WTC11 (cell line): Measurements from ENCODE around the gene RAB11FIP5. TPM values are rescaled to one million over a fixed set of nuclear protein-coding genes. Genes with fewer than 3 reads are reported as not detected.

Source experiments
- ATAC-seq: fragments of 200-7000 bp; cut with Tn5 transposase; 2 replicates; pipeline ENCODE4 v1.10.0; 2021; ENCODE audit warnings: mild to moderate bottlenecking, moderate library complexity
- CTCF ChIA-PET: fragments of 300-600 bp; sonication (Branson Sonifier 250); formaldehyde crosslinking; loops from one replicate; lab custom pipeline; 2021; ENCODE audit warnings: antibody characterized with exemption; lab: Charles Lee
- POLR2A ChIA-PET: fragments of 350-600 bp; sonication (Branson Sonifier 250); formaldehyde crosslinking; loops from one replicate; lab custom pipeline; 2021; ENCODE audit warnings: antibody characterized with exemption; lab: Charles Lee
- DNase-seq: peaks from one replicate; pipeline ENCODE4 v3.0.0; 2021; ENCODE audit warnings: low spot score
- H3K27ac Mint-ChIP-seq: 2 replicates; pipeline ENCODE4 v1.8.0; 2021; ENCODE audit warnings: mixed read lengths
- H3K27me3 Mint-ChIP-seq: 2 replicates; pipeline ENCODE4 v1.8.0; 2021; ENCODE audit warnings: low read depth, mild to moderate bottlenecking, moderate library complexity, mixed read lengths
- H3K36me3 Mint-ChIP-seq: 2 replicates; pipeline ENCODE4 v1.8.0; 2021; ENCODE audit warnings: mixed read lengths
- H3K4me1 Mint-ChIP-seq: 2 replicates; pipeline ENCODE4 v1.8.0; 2022; ENCODE audit warnings: mixed read lengths
- H3K4me3 Mint-ChIP-seq: 2 replicates; pipeline ENCODE4 v1.8.0; 2021; ENCODE audit warnings: mild to moderate bottlenecking, moderate library complexity, mixed read lengths
- H3K9me3 Mint-ChIP-seq: 2 replicates; pipeline ENCODE4 v1.8.0; 2021; ENCODE audit warnings: mixed read lengths
- CREM ChIP-seq: sonication (generic); formaldehyde crosslinking; IDR thresholded peaks from 2 replicates; pipeline ENCODE4 v1.8.1; 2022; ENCODE audit warnings: mild to moderate bottlenecking, missing genetic modification reagents, moderate library complexity
- ELF4 ChIP-seq: sonication (generic); formaldehyde crosslinking; IDR thresholded peaks from 2 replicates; pipeline ENCODE4 v1.8.1; 2022; ENCODE audit warnings: low read depth, mild to moderate bottlenecking, moderate library complexity, missing genetic modification reagents
- FOXJ3 ChIP-seq: sonication (generic); formaldehyde crosslinking; IDR thresholded peaks from 2 replicates; pipeline ENCODE4 v1.9.0; 2021; ENCODE audit warnings: missing genetic modification reagents, mild to moderate bottlenecking, borderline replicate concordance
- HMGA2 ChIP-seq: fragments of 250-450 bp; sonication (Bioruptor Pico); IDR thresholded peaks from 2 replicates; pipeline ENCODE4 v1.4.0; 2021; ENCODE audit warnings: mild to moderate bottlenecking, moderate library complexity
- JUN ChIP-seq: sonication (generic); formaldehyde crosslinking; IDR thresholded peaks from 2 replicates; pipeline ENCODE4 v1.8.0; 2023; ENCODE audit warnings: mild to moderate bottlenecking, missing genetic modification reagents
- KAT7 ChIP-seq: sonication (generic); formaldehyde crosslinking; IDR thresholded peaks from 2 replicates; pipeline ENCODE4 v1.8.1; 2023; ENCODE audit warnings: missing genetic modification reagents, mild to moderate bottlenecking, borderline replicate concordance
- NR2C2 ChIP-seq: sonication (generic); formaldehyde crosslinking; IDR thresholded peaks from 2 replicates; pipeline ENCODE4 v1.8.0; 2022; ENCODE audit warnings: mild to moderate bottlenecking, missing genetic modification reagents
- RELA ChIP-seq: sonication (generic); formaldehyde crosslinking; IDR thresholded peaks from 2 replicates; pipeline ENCODE4 v1.8.1; 2022; ENCODE audit warnings: missing genetic modification reagents, mild to moderate bottlenecking, borderline replicate concordance
- SOX15 ChIP-seq: fragments of 250-450 bp; sonication (Bioruptor Pico); IDR thresholded peaks from 2 replicates; pipeline ENCODE4 v1.9.0; 2021; ENCODE audit warnings: mild to moderate bottlenecking
- ZBTB21 ChIP-seq: sonication (generic); formaldehyde crosslinking; IDR thresholded peaks from 2 replicates; pipeline ENCODE4 v1.8.1; 2023; ENCODE audit warnings: mild to moderate bottlenecking, missing genetic modification reagents, borderline replicate concordance
- ZNF219 ChIP-seq: sonication (generic); formaldehyde crosslinking; IDR thresholded peaks from 2 replicates; pipeline ENCODE4 v1.8.0; 2023; ENCODE audit warnings: missing genetic modification reagents, mild to moderate bottlenecking, borderline replicate concordance
- ZNF232 ChIP-seq: sonication (generic); formaldehyde crosslinking; IDR thresholded peaks from 2 replicates; pipeline ENCODE4 v1.8.0; 2022; ENCODE audit warnings: mild to moderate bottlenecking, missing genetic modification reagents
- ZNF423 ChIP-seq: fragments of 250-450 bp; sonication (Bioruptor Pico); IDR thresholded peaks from 2 replicates; pipeline ENCODE4 v2.1.2; 2022; ENCODE audit warnings: mild to moderate bottlenecking, moderate library complexity
- total RNA-seq: library from RNA; stranded (reverse); gene quantifications from 3 replicates; pipeline ENCODE4 v1.2.3, GENCODE V29; 2021
- TF ChIP-seq, protein P1 (sequence below): sonication (generic); formaldehyde crosslinking; IDR thresholded peaks from 2 replicates; pipeline ENCODE4 v1.8.0; 2022; ENCODE audit warnings: mild to moderate bottlenecking, missing genetic modification reagents
- TF ChIP-seq, protein P2 (sequence below): sonication (generic); formaldehyde crosslinking; IDR thresholded peaks from 2 replicates; pipeline ENCODE4 v1.8.0; 2022; ENCODE audit warnings: mild to moderate bottlenecking, missing genetic modification reagents
- TF ChIP-seq, protein P3 (sequence below): sonication (generic); formaldehyde crosslinking; IDR thresholded peaks from 2 replicates; pipeline ENCODE4 v1.8.1; 2023; ENCODE audit warnings: mild to moderate bottlenecking, missing genetic modification reagents, moderate library complexity
- TF ChIP-seq, protein P4 (sequence below): sonication (generic); formaldehyde crosslinking; IDR thresholded peaks from 2 replicates; pipeline ENCODE4 v1.8.1; 2023; ENCODE audit warnings: mild to moderate bottlenecking, missing genetic modification reagents, borderline replicate concordance
- TF ChIP-seq, protein P5 (sequence below): sonication (generic); formaldehyde crosslinking; IDR thresholded peaks from 2 replicates; pipeline ENCODE4 v1.8.1; 2022; ENCODE audit warnings: low read depth, missing genetic modification reagents, borderline replicate concordance
- TF ChIP-seq, protein P6 (sequence below): sonication (generic); formaldehyde crosslinking; conservative IDR thresholded peaks from 2 replicates; pipeline ENCODE4 v1.8.1; 2022; ENCODE audit warnings: mild to moderate bottlenecking, missing genetic modification reagents

The RAB11FIP5 gene
- total RNA-seq, 1 experiment from 2014 or later = 16.0 TPM

DNA sequence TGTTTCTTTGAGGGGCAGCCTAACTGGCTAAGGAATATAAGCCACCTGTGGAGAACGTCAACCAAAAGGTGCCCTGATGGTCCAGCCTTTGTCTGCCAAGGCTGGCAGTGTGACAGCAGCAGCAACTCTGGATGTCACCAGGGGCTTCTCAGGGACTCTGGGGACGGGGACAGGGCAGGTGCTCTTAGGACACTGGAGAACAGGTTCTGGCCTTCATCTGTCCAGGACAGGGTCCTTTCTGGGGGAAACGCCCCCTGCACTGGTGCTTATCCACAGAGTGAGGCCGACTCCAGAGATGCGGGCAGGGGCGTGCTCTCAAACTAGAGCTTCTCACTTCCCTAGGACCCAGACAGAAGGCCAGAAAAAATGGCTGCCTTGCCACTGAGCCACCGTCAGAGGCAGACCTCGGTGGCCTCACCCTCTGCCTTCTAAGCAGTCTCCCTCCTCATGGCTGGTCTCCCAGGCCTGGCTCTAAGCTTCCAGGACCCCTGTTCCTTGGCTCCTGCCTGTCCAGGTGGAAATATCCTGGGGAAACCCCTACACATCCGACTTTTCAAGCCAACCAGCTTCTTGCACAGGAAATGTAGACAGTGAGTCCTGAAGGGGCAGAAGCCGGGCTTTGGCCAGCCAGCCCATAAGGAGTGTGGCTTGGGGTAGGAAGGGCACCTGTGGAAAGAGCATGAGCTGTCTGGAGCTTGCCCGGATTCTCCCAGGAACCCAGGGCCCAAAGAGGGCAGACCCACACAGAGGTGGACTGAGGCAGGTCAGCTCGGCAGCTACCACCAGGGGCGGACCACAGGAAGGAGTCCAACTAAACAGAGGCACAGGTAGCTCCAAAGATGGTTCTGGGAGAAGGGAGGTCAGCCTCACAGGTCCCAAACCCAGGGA lies 30.0 kb downstream of the RAB11FIP5 start:
- POLR2A ChIA-PET = no interaction called here
- no peaks in the 10 kb centered on the region for H3K9me3 Mint-ChIP-seq
- DNase-seq = no peak
- H3K27me3 Mint-ChIP-seq = no peaks in the 10 kb centered on the region
- peaks cover 3% of the 10 kb centered on the region; the same call in 1 of the 2 replicates for H3K36me3 Mint-ChIP-seq
- H3K4me3 Mint-ChIP-seq = no peak overlapping the region
- peaks cover 18% of the 10 kb centered on the region for H3K4me1 Mint-ChIP-seq
- H3K27ac Mint-ChIP-seq = no peak overlapping the region
- CTCF ChIA-PET = interaction anchor here (1.0 to 7.7 kb wide), 5 partner anchors 18 to 196 kb away, joined by 3 to 113 read pairs (median 25); partner anchors contain the start of gene SPR
- TF ChIP-seq ELF4 = no peak
- TF ChIP-seq, protein P1, sequence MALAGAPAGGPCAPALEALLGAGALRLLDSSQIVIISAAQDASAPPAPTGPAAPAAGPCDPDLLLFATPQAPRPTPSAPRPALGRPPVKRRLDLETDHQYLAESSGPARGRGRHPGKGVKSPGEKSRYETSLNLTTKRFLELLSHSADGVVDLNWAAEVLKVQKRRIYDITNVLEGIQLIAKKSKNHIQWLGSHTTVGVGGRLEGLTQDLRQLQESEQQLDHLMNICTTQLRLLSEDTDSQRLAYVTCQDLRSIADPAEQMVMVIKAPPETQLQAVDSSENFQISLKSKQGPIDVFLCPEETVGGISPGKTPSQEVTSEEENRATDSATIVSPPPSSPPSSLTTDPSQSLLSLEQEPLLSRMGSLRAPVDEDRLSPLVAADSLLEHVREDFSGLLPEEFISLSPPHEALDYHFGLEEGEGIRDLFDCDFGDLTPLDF (CRISPR knock-in tag) = no peak
- TF ChIP-seq CREM (CRISPR knock-in tag) = no peak
- TF ChIP-seq KAT7 (CRISPR knock-in tag) = no peak
- TF ChIP-seq, protein P2, sequence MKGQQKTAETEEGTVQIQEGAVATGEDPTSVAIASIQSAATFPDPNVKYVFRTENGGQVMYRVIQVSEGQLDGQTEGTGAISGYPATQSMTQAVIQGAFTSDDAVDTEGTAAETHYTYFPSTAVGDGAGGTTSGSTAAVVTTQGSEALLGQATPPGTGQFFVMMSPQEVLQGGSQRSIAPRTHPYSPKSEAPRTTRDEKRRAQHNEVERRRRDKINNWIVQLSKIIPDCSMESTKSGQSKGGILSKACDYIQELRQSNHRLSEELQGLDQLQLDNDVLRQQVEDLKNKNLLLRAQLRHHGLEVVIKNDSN (CRISPR knock-in tag) = no peak
- no peak for TF ChIP-seq RELA (CRISPR knock-in tag)
- TF ChIP-seq, protein P3, sequence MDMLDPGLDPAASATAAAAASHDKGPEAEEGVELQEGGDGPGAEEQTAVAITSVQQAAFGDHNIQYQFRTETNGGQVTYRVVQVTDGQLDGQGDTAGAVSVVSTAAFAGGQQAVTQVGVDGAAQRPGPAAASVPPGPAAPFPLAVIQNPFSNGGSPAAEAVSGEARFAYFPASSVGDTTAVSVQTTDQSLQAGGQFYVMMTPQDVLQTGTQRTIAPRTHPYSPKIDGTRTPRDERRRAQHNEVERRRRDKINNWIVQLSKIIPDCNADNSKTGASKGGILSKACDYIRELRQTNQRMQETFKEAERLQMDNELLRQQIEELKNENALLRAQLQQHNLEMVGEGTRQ (CRISPR knock-in tag) = no peak
- TF ChIP-seq, protein P4, sequence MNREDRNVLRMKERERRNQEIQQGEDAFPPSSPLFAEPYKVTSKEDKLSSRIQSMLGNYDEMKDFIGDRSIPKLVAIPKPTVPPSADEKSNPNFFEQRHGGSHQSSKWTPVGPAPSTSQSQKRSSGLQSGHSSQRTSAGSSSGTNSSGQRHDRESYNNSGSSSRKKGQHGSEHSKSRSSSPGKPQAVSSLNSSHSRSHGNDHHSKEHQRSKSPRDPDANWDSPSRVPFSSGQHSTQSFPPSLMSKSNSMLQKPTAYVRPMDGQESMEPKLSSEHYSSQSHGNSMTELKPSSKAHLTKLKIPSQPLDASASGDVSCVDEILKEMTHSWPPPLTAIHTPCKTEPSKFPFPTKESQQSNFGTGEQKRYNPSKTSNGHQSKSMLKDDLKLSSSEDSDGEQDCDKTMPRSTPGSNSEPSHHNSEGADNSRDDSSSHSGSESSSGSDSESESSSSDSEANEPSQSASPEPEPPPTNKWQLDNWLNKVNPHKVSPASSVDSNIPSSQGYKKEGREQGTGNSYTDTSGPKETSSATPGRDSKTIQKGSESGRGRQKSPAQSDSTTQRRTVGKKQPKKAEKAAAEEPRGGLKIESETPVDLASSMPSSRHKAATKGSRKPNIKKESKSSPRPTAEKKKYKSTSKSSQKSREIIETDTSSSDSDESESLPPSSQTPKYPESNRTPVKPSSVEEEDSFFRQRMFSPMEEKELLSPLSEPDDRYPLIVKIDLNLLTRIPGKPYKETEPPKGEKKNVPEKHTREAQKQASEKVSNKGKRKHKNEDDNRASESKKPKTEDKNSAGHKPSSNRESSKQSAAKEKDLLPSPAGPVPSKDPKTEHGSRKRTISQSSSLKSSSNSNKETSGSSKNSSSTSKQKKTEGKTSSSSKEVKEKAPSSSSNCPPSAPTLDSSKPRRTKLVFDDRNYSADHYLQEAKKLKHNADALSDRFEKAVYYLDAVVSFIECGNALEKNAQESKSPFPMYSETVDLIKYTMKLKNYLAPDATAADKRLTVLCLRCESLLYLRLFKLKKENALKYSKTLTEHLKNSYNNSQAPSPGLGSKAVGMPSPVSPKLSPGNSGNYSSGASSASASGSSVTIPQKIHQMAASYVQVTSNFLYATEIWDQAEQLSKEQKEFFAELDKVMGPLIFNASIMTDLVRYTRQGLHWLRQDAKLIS = no peak
- no peak for TF ChIP-seq JUN (CRISPR knock-in tag)
- no peak for TF ChIP-seq ZNF219 (CRISPR knock-in tag)
- TF ChIP-seq NR2C2 (CRISPR knock-in tag) = no peak
- TF ChIP-seq, protein P5, sequence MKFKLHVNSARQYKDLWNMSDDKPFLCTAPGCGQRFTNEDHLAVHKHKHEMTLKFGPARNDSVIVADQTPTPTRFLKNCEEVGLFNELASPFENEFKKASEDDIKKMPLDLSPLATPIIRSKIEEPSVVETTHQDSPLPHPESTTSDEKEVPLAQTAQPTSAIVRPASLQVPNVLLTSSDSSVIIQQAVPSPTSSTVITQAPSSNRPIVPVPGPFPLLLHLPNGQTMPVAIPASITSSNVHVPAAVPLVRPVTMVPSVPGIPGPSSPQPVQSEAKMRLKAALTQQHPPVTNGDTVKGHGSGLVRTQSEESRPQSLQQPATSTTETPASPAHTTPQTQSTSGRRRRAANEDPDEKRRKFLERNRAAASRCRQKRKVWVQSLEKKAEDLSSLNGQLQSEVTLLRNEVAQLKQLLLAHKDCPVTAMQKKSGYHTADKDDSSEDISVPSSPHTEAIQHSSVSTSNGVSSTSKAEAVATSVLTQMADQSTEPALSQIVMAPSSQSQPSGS (CRISPR knock-in tag) = no peak
- TF ChIP-seq ZBTB21 (CRISPR knock-in tag) = no peak
- TF ChIP-seq FOXJ3 (CRISPR knock-in tag) = no peak
- TF ChIP-seq SOX15 = no peak
- no peak for TF ChIP-seq HMGA2 (CRISPR knock-in tag)
- TF ChIP-seq, protein P6, sequence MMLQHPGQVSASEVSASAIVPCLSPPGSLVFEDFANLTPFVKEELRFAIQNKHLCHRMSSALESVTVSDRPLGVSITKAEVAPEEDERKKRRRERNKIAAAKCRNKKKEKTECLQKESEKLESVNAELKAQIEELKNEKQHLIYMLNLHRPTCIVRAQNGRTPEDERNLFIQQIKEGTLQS (CRISPR knock-in tag) = no peak
- no peak for TF ChIP-seq ZNF423 (CRISPR knock-in tag)
- TF ChIP-seq ZNF232 (CRISPR knock-in tag) = no peak
- ATAC-seq = no peak
